H1 (cell line): Measurements from ENCODE around the gene PLA2G15. TPM values are rescaled to one million over a fixed set of nuclear protein-coding genes. Genes with fewer than 3 reads are reported as not detected.
A peak's percentile ranks its signal among the peaks of the same experiment; 100 is the strongest.

Experiments used
- CTCF ChIA-PET: fragments of 300-600 bp; sonication (Branson Sonifier 250); formaldehyde crosslinking; loops from one replicate; lab custom pipeline; 2021; ENCODE audit not compliant: partially characterized antibody; lab: Charles Lee
- POLR2A ChIA-PET: fragments of 300-600 bp; sonication (Branson Sonifier 250); formaldehyde crosslinking; loops from one replicate; lab custom pipeline; 2021; ENCODE audit warnings: inconsistent platforms; ENCODE audit not compliant: partially characterized antibody; lab: Charles Lee
- DNase-seq, 2 experiments: peaks; one replicate each; pipeline versions ENCODE4 v3.0.0 to v3.0.0-alpha.2; 2010 to 2022; ENCODE audit warnings: low spot score in 2 of 2, low read depth in 1 of 2, mixed read lengths in 1 of 2
- FAIRE-seq: peaks from 2 replicates; lab custom pipeline; 2011; peaks lifted over from hg19 to GRCh38; lab: Jason Lieb, UNC
- H2AFZ ChIP-seq: 2 replicates; pipeline ENCODE4 v1.8.1; 2012; ENCODE audit warnings: low read length, inconsistent platforms
- H2AK5ac ChIP-seq: 2 replicates; pipeline ENCODE4 v1.6.1; 2013; ENCODE audit warnings: low read depth, low read length
- H2BK120ac ChIP-seq: replicated peaks from 2 replicates; pipeline ENCODE3; 2013; ENCODE audit warnings: low read depth, low read length, inconsistent platforms
- H2BK12ac ChIP-seq: 2 replicates; pipeline ENCODE4 v1.6.1; 2013; ENCODE audit warnings: low read depth, low read length
- H2BK15ac ChIP-seq: 2 replicates; pipeline ENCODE4 v1.6.1; 2013; ENCODE audit warnings: low read length
- H2BK20ac ChIP-seq: 2 replicates; pipeline ENCODE4 v1.6.1; 2013; ENCODE audit warnings: low read length
- H2BK5ac ChIP-seq: 2 replicates; pipeline ENCODE4 v1.6.1; 2013; ENCODE audit warnings: low read depth, low read length
- H3K14ac ChIP-seq: 2 replicates; pipeline ENCODE4 v1.6.1; 2013; ENCODE audit warnings: inconsistent platforms; ENCODE audit not compliant: insufficient read length
- H3K18ac ChIP-seq: 2 replicates; pipeline ENCODE4 v1.6.1; 2013; ENCODE audit warnings: low read length; ENCODE audit errors: extremely low read depth
- H3K23ac ChIP-seq: 2 replicates; pipeline ENCODE4 v1.6.1; 2013; ENCODE audit warnings: inconsistent platforms; ENCODE audit not compliant: insufficient read length
- H3K23me2 ChIP-seq: 2 replicates; pipeline ENCODE4 v1.6.1; 2013; ENCODE audit warnings: low read depth, low read length
- H3K27ac ChIP-seq: 2 replicates; pipeline ENCODE4 v1.6.1; 2011; ENCODE audit warnings: low read depth, low read length, inconsistent platforms
- H3K27me3 ChIP-seq, 4 experiments: replicated peaks in 1 of 4; 1 replicate in 1 of 4; 2 replicates in 3 of 4; pipeline versions ENCODE4 v1.6.1 to v1.8.1; 2011 to 2013; ENCODE audit warnings: low read length in 3 of 4, mild to moderate bottlenecking in 3 of 4, inconsistent platforms in 2 of 4, mixed read lengths in 2 of 4, moderate library complexity in 1 of 4; ENCODE audit not compliant: control insufficient read depth in 3 of 4, insufficient read depth in 3 of 4; ENCODE audit errors: extremely low read depth in 1 of 4
- H3K36me3 ChIP-seq, 4 experiments: 2 replicates each; pipeline versions ENCODE4 v1.6.1 to v1.8.1; 2011 to 2013; ENCODE audit warnings: mild to moderate bottlenecking in 4 of 4, low read length in 3 of 4, moderate library complexity in 2 of 4, control low read depth in 1 of 4, inconsistent platforms in 1 of 4; ENCODE audit not compliant: insufficient read depth in 4 of 4, control insufficient read depth in 2 of 4
- H3K4ac ChIP-seq: replicated peaks from 2 replicates; pipeline ENCODE3; 2013; ENCODE audit warnings: low read length, low read depth, mixed read lengths, inconsistent platforms; ENCODE audit not compliant: insufficient read length
- H3K4me1 ChIP-seq, 4 experiments: replicated peaks in 1 of 4; 1 replicate in 1 of 4; 2 replicates in 3 of 4; pipeline versions ENCODE4 v1.6.1 to v1.8.1; 2011 to 2013; ENCODE audit warnings: low read length in 3 of 4, inconsistent platforms in 2 of 4, mixed read lengths in 1 of 4; ENCODE audit not compliant: insufficient read depth in 4 of 4, control insufficient read depth in 3 of 4
- H3K4me2 ChIP-seq, 2 experiments: 2 replicates each; pipeline versions ENCODE4 v1.6.1 to v1.8.1; 2011 to 2013; ENCODE audit warnings: low read depth in 2 of 2, low read length in 2 of 2, control low read depth in 1 of 2, inconsistent platforms in 1 of 2, mild to moderate bottlenecking in 1 of 2; ENCODE audit not compliant: insufficient read depth in 1 of 2
- H3K4me3 ChIP-seq, 4 experiments: fragments of 200-600, 300-600 bp in 1 of 4; sonication (generic), shearing (Covaris generic), sonication (Bioruptor Twin) in 1 of 4; 2 replicates each; pipeline versions ENCODE4 v1.5.1 to v1.8.1; 2011 to 2016; ENCODE audit warnings: low read length in 4 of 4, low read depth in 3 of 4, control low read depth in 2 of 4, inconsistent platforms in 2 of 4, mild to moderate bottlenecking in 2 of 4, mixed read lengths in 1 of 4, moderate library complexity in 1 of 4; ENCODE audit not compliant: insufficient read depth in 2 of 4; ENCODE audit errors: extremely low read depth in 1 of 4
- H3K56ac ChIP-seq: replicated peaks from 2 replicates; pipeline ENCODE3; 2013; ENCODE audit warnings: low read depth, mild to moderate bottlenecking, mixed read lengths, low read length, inconsistent platforms; ENCODE audit not compliant: insufficient read length
- H3K79me1 ChIP-seq: 2 replicates; pipeline ENCODE4 v1.6.1; 2013; ENCODE audit warnings: low read depth, low read length, control low read depth
- H3K79me2 ChIP-seq, 2 experiments: 2 replicates each; pipeline versions ENCODE4 v1.6.1 to v1.8.1; 2012 to 2013; ENCODE audit warnings: low read length in 2 of 2, mild to moderate bottlenecking in 2 of 2, inconsistent platforms in 1 of 2; ENCODE audit not compliant: insufficient read depth in 2 of 2, control insufficient read depth in 1 of 2
- H3K9ac ChIP-seq, 4 experiments: replicated peaks in 1 of 4; 1 replicate in 1 of 4; 2 replicates in 3 of 4; pipeline versions ENCODE4 v1.6.1 to v1.8.1; 2011 to 2013; ENCODE audit warnings: low read depth in 3 of 4, low read length in 3 of 4, control low read depth in 2 of 4, mild to moderate bottlenecking in 2 of 4, moderate library complexity in 2 of 4, inconsistent platforms in 1 of 4; ENCODE audit errors: extremely low read depth in 1 of 4
- H3K9me3 ChIP-seq, 2 experiments: 2 replicates each; pipeline versions ENCODE4 v1.6.1 to v1.8.1; 2012 to 2013; ENCODE audit warnings: mild to moderate bottlenecking in 2 of 2, moderate library complexity in 2 of 2, control low read depth in 1 of 2, inconsistent platforms in 1 of 2, low read depth in 1 of 2, low read length in 1 of 2, mixed read lengths in 1 of 2; ENCODE audit not compliant: insufficient read depth in 2 of 2
- H4K20me1 ChIP-seq, 2 experiments: replicated peaks in 1 of 2; 2 replicates each; pipeline versions ENCODE3 to v1.8.1; 2011 to 2013; ENCODE audit warnings: inconsistent platforms in 2 of 2, low read length in 2 of 2, mild to moderate bottlenecking in 1 of 2; ENCODE audit not compliant: insufficient read depth in 2 of 2, control insufficient read depth in 1 of 2
- H4K5ac ChIP-seq: 2 replicates; pipeline ENCODE4 v1.6.1; 2013; ENCODE audit warnings: low read length, low read depth, mixed read lengths, inconsistent platforms; ENCODE audit not compliant: insufficient read length
- H4K8ac ChIP-seq: 2 replicates; pipeline ENCODE4 v1.8.0; 2013; ENCODE audit warnings: mild to moderate bottlenecking, moderate library complexity, low read length, inconsistent platforms; ENCODE audit not compliant: insufficient read depth; ENCODE audit errors: extremely low read depth
- H4K91ac ChIP-seq: replicated peaks from 2 replicates; pipeline ENCODE3; 2013; ENCODE audit warnings: low read length, mixed read lengths, inconsistent platforms; ENCODE audit not compliant: insufficient read length
- ASH2L ChIP-seq: fragments of 200-600, 300-600 bp; sonication (generic); IDR thresholded peaks from one replicate; pipeline ENCODE4 v1.7.1; 2017; ENCODE audit warnings: low read length
- POLR2A ChIP-seq, 2 experiments: IDR thresholded peaks; 1 replicate in 1 of 2; 2 replicates in 1 of 2; pipeline ENCODE4 v1.6.1; 2011; ENCODE audit warnings: low read depth in 2 of 2, low read length in 2 of 2, mild to moderate bottlenecking in 2 of 2; ENCODE audit errors: control extremely low read depth in 1 of 2
- POLR2AphosphoS5 ChIP-seq: IDR thresholded peaks from 2 replicates; pipeline ENCODE4 v1.6.1; 2011; ENCODE audit warnings: low read depth, low read length
- RXRA ChIP-seq: IDR thresholded peaks from 2 replicates; pipeline ENCODE4 v1.6.1; 2011; ENCODE audit warnings: low read depth, mild to moderate bottlenecking, low read length, moderate library complexity; ENCODE audit not compliant: insufficient read depth
- SIN3A ChIP-seq, 2 experiments: IDR thresholded peaks in 1 of 2; conservative IDR thresholded peaks in 1 of 2; 2 replicates each; pipeline ENCODE4 v1.6.1; 2011 to 2012; ENCODE audit warnings: low read length in 2 of 2, improper control_type of control experiment in 1 of 2, low read depth in 1 of 2, mild to moderate bottlenecking in 1 of 2
- SIX5 ChIP-seq: IDR thresholded peaks from 2 replicates; pipeline ENCODE4 v1.6.1; 2011; ENCODE audit warnings: mild to moderate bottlenecking, low read depth, low read length
- WGBS, 2 experiments: shearing (Covaris generic) in 1 of 2; methylation state at CpG; one replicate each; pipeline versions ENCODE4 v1.1.6 to v1.1.7; 2013 to 2015; ENCODE audit warnings: low lambda C conversion rate in 2 of 2, mixed read lengths in 2 of 2, inconsistent platforms in 1 of 2, low coverage in 1 of 2, missing lambda C conversion rate in 1 of 2; ENCODE audit not compliant: insufficient replicate concordance in 2 of 2, insufficient coverage in 1 of 2, insufficient read length in 1 of 2; ENCODE audit errors: extremely low coverage in 1 of 2, missing lambda C conversion rate in 1 of 2; 5-methylcytosine and 5-hydroxymethylcytosine counted together
- polyA plus RNA-seq, 7 experiments: library from polyadenylated mRNA; depleted of rRNA in 3 of 7; stranded (reverse) in 5 of 7; unstranded in 2 of 7; fragments of >200 nt in 5 of 7; fragments of 200-250 nt in 2 of 7; gene quantifications; 1 replicate in 5 of 7; 2 replicates in 1 of 7; 4 replicates in 1 of 7; pipeline versions ENCODE4 v1.2.1 to v1.2.3, GENCODE V29; 2011 to 2013; ENCODE audit warnings: missing spikeins in 2 of 7, mixed read lengths in 2 of 7
- total RNA-seq: library from RNA; stranded (reverse); fragmentation: NEBNext Ultra II Directional; extraction: Animal tissue kit (Norgen Biotek cat#: 25700); gene quantifications from 2 replicates; pipeline ENCODE4 v1.2.1, GENCODE V29; 2021
- TF ChIP-seq, protein P1 (sequence below): IDR thresholded peaks from 2 replicates; pipeline ENCODE4 v1.6.1; 2011; ENCODE audit warnings: low read length, improper control_type of control experiment
- TF ChIP-seq, protein P2 (sequence below): IDR thresholded peaks from 2 replicates; pipeline ENCODE4 v1.6.1; 2012; ENCODE audit warnings: inconsistent platforms

PLA2G15 gene
- total and polyA plus RNA-seq, 2 of the 8 experiments (the other 6 are each of a cell fraction or from before 2014, with no cell fraction given), result 11.2 to 12.0 TPM

DNA sequence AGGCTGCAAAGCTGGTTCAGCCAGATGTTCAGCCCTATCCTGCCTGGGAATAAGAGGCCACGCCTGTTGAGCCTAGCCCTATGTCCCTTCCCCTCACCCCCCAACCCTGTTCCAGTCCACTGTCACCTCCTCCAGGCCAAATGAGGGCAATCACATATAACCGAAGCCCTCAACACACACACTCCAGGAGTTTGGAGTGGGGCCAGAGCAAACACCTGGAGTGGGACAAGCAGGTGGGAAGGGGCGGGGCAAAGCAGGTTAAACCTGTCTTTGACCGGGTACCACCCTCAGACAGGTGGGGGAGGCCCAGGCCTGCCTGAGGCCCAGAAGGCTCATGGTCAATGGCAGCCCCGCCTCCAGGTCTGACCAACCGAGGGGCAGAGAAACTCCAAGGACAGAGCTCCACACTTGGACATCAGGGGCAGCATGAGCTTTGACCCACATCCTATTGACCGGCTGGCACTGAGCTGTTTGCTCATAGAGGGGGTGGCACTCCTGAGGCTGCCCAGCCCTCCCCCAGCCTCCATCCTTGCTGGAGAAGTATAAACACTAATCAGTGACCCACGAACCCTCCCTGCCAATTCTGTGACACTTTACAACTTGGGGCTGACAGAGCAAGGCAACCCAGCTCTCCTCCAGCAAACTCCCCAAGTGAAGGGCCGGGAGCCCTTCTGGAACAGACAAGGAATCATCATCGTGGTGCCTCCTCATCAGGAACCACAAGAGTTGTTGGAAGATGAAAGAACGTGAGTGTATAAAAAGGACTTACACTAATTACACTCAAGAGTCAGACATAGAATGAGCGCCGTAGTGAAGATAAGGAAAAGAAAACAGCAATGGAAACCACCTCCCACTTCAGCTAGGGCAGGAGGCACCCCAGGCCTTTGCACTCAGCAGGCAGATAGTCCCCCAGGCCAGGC, 10.7 kb upstream of the PLA2G15 start:
- Histone ChIP-seq H3K36me3 (peaks cover 9 to 30% (median 28%) of the 10 kb centered on the region in 4 experiments), H4K8ac (peak overlapping the region; percentile 18; the same call in 1 of the 2 replicates), H2BK120ac (no peak overlapping the region), H3K9ac (peak overlapping the region in 3 of 4 experiments; percentile 30 to 75 (median 73); a peak in 5 of 7 replicates), H2AFZ (no peak overlapping the region), H2BK15ac (peak overlapping the region; percentile 24; the same call in 1 of the 2 replicates), H3K9me3 (no peaks in the 10 kb centered on the region), H3K27me3 (no peaks in the 10 kb centered on the region), H3K79me2 (peaks cover 5 to 19% of the 10 kb centered on the region in 2 experiments), H2BK12ac (peak overlapping the region; percentile 35; the same call in 1 of the 2 replicates), H3K23me2 (peaks cover 22% of the 10 kb centered on the region), H4K91ac (no peak overlapping the region), H3K4me1 (peaks cover 0 to 24% (median 19%) of the 10 kb centered on the region in 4 experiments; a peak in 5 of 7 replicates), H3K18ac (peak overlapping the region; percentile 87), H3K79me1 (peaks cover 5% of the 10 kb centered on the region; the same call in 1 of the 2 replicates), H2AK5ac (peak overlapping the region; percentile 33; the same call in 1 of the 2 replicates), H3K56ac (no peak overlapping the region), H3K4me2 (peak overlapping the region; percentile 99), H4K5ac (no peak overlapping the region), H4K20me1 (peaks cover 21 to 33% of the 10 kb centered on the region in 2 experiments), H3K4me3 (peak overlapping the region; percentile 59 to 85 (median 82)), H2BK5ac (peak overlapping the region; percentile 93; the same call in 1 of the 2 replicates), H3K23ac (no peak overlapping the region), H3K27ac (no peak overlapping the region), H3K4ac (no peak overlapping the region), H2BK20ac (no peak overlapping the region), H3K14ac (no peak overlapping the region)
- ChIA-PET POLR2A (interaction anchor here (0.6 to 5.9 kb wide), 15 partner anchors 8 to 516 kb away, joined by 3 to 61 read pairs (median 3); partner anchors contain the start of genes GFOD2, NFATC3, PLA2G15 and RANBP10), CTCF (interaction anchor here (0.5 to 1.5 kb wide), 6 partner anchors 15 to 173 kb away, joined by 3 to 13 read pairs (median 4); no protein-coding TSS in a partner anchor)
- WGBS, 2 experiments, result 54% methylated on average over 13 of the region's 13 CpGs; no CpG with 5 or more reads in 1 of the 2 experiments
- FAIRE-seq (no peak), DNase-seq (peak in 1 of 2 experiments; percentile 80)
- TF ChIP-seq POLR2AphosphoS5 (no peak; the same call in 1 of the 2 replicates), POLR2A (IDR thresholded peaks at IDR 0.05; ENCODE audit: control extremely low read depth in 1 of 2, low read depth in 2 of 2, low read length in 2 of 2) (peak in 1 of 2 experiments; percentile 50; a peak in 1 of 3 replicates), ASH2L (peak; percentile 37), SIN3A (conservative IDR thresholded peaks at IDR 0.05 in 1 of 2, IDR thresholded peaks at IDR 0.05 in 1 of 2; ENCODE audit: low read depth in 1 of 2, low read length in 2 of 2) (peak in 1 of 2 experiments; percentile 62; a peak in 1 of 4 replicates), SIX5 (no peak), RXRA (no peak)
- TF ChIP-seq, protein P1, sequence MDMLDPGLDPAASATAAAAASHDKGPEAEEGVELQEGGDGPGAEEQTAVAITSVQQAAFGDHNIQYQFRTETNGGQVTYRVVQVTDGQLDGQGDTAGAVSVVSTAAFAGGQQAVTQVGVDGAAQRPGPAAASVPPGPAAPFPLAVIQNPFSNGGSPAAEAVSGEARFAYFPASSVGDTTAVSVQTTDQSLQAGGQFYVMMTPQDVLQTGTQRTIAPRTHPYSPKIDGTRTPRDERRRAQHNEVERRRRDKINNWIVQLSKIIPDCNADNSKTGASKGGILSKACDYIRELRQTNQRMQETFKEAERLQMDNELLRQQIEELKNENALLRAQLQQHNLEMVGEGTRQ, result no peak
- TF ChIP-seq, protein P2, sequence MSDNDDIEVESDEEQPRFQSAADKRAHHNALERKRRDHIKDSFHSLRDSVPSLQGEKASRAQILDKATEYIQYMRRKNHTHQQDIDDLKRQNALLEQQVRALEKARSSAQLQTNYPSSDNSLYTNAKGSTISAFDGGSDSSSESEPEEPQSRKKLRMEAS, result peak; percentile 18; the same call in 1 of the 2 replicates
